GM12878 (cell line): ENCODE results near the gene DOCK7. TPM values are rescaled to one million over a fixed set of nuclear protein-coding genes. Genes with fewer than 3 reads are reported as not detected.

Experiments
- ATAC-seq: fragments of 200-7000 bp; cut with Tn5 transposase; 3 replicates; pipeline ENCODE4 v1.9.1; 2020; ENCODE audit warnings: mild to moderate bottlenecking, moderate library complexity
- BruUV-seq: library from RNA; stranded (reverse); fragments of 400-500 nt; replicated peaks from 2 replicates; lab custom pipeline; 2021; lab: Mats Ljungman, UMichigan
- CTCF ChIA-PET: fragments of 300-600 bp; sonication (Branson Sonifier 250); formaldehyde crosslinking; extraction: SDS; loops from one replicate; lab custom pipeline; 2021; ENCODE audit warnings: inconsistent platforms; lab: Yijun Ruan, JAX
- POLR2A ChIA-PET: fragments of 350-600 bp; formaldehyde crosslinking; extraction: SDS; loops from one replicate; lab custom pipeline; 2021; ENCODE audit warnings: inconsistent platforms; lab: Charles Lee
- RAD21 ChIA-PET: fragments of 300-600 bp; sonication (Branson Sonifier 250); formaldehyde crosslinking; loops from one replicate; lab custom pipeline; 2023; ENCODE audit warnings: antibody characterized with exemption; ENCODE audit not compliant: unreplicated experiment; lab: Charles Lee
- SMC1A ChIA-PET: fragments of 300-600 bp; sonication (Branson Sonifier 250); formaldehyde crosslinking; loops from one replicate; lab custom pipeline; 2023; ENCODE audit not compliant: unreplicated experiment, uncharacterized antibody; lab: Charles Lee
- DNase-seq: peaks from one replicate; pipeline ENCODE4 v3.0.0-alpha.2; 2011; ENCODE audit warnings: low read depth, low spot score
- FAIRE-seq: peaks from 3 replicates; lab custom pipeline; 2011; peaks lifted over from hg19 to GRCh38; lab: Jason Lieb, UNC
- H2AFZ ChIP-seq: 2 replicates; pipeline ENCODE4 v1.6.0; 2011; ENCODE audit warnings: low read depth, low read length, control low read depth; ENCODE audit not compliant: control insufficient read depth
- H3K27ac ChIP-seq: 2 replicates; pipeline ENCODE4 v1.5.1; 2011; ENCODE audit warnings: control low read depth; ENCODE audit not compliant: control insufficient read depth, insufficient read depth
- H3K27me3 ChIP-seq, 2 experiments: replicated peaks in 1 of 2; 2 replicates each; pipeline versions ENCODE4 v1.6.0 to v1.6.1; 2011; ENCODE audit warnings: low read length in 1 of 2; ENCODE audit not compliant: control insufficient read depth in 2 of 2, insufficient read depth in 2 of 2
- H3K36me3 ChIP-seq, 2 experiments: 2 replicates each; pipeline ENCODE4 v1.5.1; 2011; ENCODE audit warnings: low read length in 1 of 2; ENCODE audit not compliant: control insufficient read depth in 2 of 2, insufficient read depth in 2 of 2
- H3K4me1 ChIP-seq: 2 replicates; pipeline ENCODE4 v1.6.1; 2011; ENCODE audit warnings: mild to moderate bottlenecking, low read length, moderate library complexity, mixed read lengths; ENCODE audit not compliant: control insufficient read depth, insufficient read depth
- H3K4me2 ChIP-seq: 2 replicates; pipeline ENCODE4 v1.6.0; 2011; ENCODE audit warnings: control low read depth; ENCODE audit not compliant: control insufficient read depth, insufficient read depth
- H3K4me3 ChIP-seq: fragments of 200-600 bp; sonication (generic); 2 replicates; pipeline ENCODE4 v1.5.1; 2016
- H3K79me2 ChIP-seq: 2 replicates; pipeline ENCODE4 v1.6.0; 2011; ENCODE audit warnings: low read length; ENCODE audit not compliant: control insufficient read depth, insufficient read depth
- H3K9ac ChIP-seq: 2 replicates; pipeline ENCODE4 v1.8.0; 2011; ENCODE audit warnings: low read length, control low read depth, mixed read lengths; ENCODE audit not compliant: control insufficient read depth, insufficient read depth
- H3K9me3 ChIP-seq: replicated peaks from 3 replicates; pipeline ENCODE4 v1.5.1; 2011; ENCODE audit warnings: mild to moderate bottlenecking, low read length; ENCODE audit not compliant: control insufficient read depth, insufficient read depth
- H4K20me1 ChIP-seq: 2 replicates; pipeline ENCODE4 v1.6.0; 2011; ENCODE audit not compliant: control insufficient read depth, insufficient read depth
- BHLHE40 ChIP-seq, 2 experiments: fragments of 450-650 bp in 1 of 2; IDR thresholded peaks; 2 replicates each; pipeline ENCODE4 v1.6.1; 2011 to 2017; ENCODE audit warnings: low read depth in 2 of 2, borderline replicate concordance in 1 of 2, improper control_type of control experiment in 1 of 2, low read length in 1 of 2, mild to moderate bottlenecking in 1 of 2
- CEBPZ ChIP-seq: fragments of 150-350 bp; IDR thresholded peaks from 2 replicates; pipeline ENCODE4 v1.6.1; 2016; ENCODE audit warnings: low read depth, low read length
- HDAC6 ChIP-seq: fragments of 200-600 bp; sonication (generic); IDR thresholded peaks from one replicate; pipeline ENCODE4 v1.8.0; 2017; ENCODE audit warnings: antibody characterized with exemption; ENCODE audit not compliant: unreplicated experiment
- LARP7 ChIP-seq: fragments of 450-650 bp; IDR thresholded peaks from 2 replicates; pipeline ENCODE4 v1.6.1; 2017; ENCODE audit warnings: mild to moderate bottlenecking
- MTA3 ChIP-seq: IDR thresholded peaks from 2 replicates; pipeline ENCODE4 v1.6.1; 2012; ENCODE audit warnings: low read length, inconsistent platforms, borderline replicate concordance
- POLR2A ChIP-seq: IDR thresholded peaks from 2 replicates; pipeline ENCODE4 v1.6.1; 2011; ENCODE audit warnings: low read depth, mild to moderate bottlenecking, low read length
- SIX5 ChIP-seq: IDR thresholded peaks from 2 replicates; pipeline ENCODE4 v1.6.1; 2011; ENCODE audit warnings: mild to moderate bottlenecking, low read depth, low read length, moderate library complexity; ENCODE audit not compliant: severe bottlenecking
- SMC3 ChIP-seq: IDR thresholded peaks from 2 replicates; pipeline ENCODE4 v1.6.1; 2011; ENCODE audit warnings: low read length, improper control_type of control experiment, borderline replicate concordance
- TCF7 ChIP-seq: IDR thresholded peaks from 2 replicates; pipeline ENCODE4 v1.6.1; 2014; ENCODE audit warnings: antibody characterized with exemption, borderline replicate concordance
- ZNF274 ChIP-seq: IDR thresholded peaks from one replicate; pipeline ENCODE4 v1.8.0; 2011; ENCODE audit not compliant: insufficient read length, insufficient read depth
- ZZZ3 ChIP-seq: IDR thresholded peaks from 2 replicates; pipeline ENCODE4 v1.6.1; 2011; ENCODE audit warnings: low read depth; ENCODE audit not compliant: control insufficient read depth, insufficient read length
- in situ Hi-C: fragments of 300-500 bp; cut with MboI; formaldehyde crosslinking; loops from 9 replicates; pipeline ENCODE4 v1.14.3; 2018; ENCODE audit warnings: mixed read lengths
- intact Hi-C: fragments of 100-400 bp; cut with micrococcal nuclease; formaldehyde crosslinking; loops from one replicate; pipeline ENCODE4 v1.14.2; 2022; ENCODE audit not compliant: unreplicated experiment
- polyA plus RNA-seq, 11 experiments: library from polyadenylated mRNA; depleted of rRNA in 4 of 11; unstranded in 6 of 11; stranded (reverse) in 5 of 11; fragments of >200 nt; fragmentation: Nextera tagmentation in 4 of 11; fragmentation: Illumina TruSeq in 1 of 11; extraction: Ambion mirVana in 4 of 11; extraction: Trizol in 1 of 11; gene quantifications; 1 replicate in 1 of 11; 2 replicates in 10 of 11; pipeline versions ENCODE4 v1.2.1 to v1.2.3, GENCODE V29; 2011 to 2016; ENCODE audit warnings: inconsistent platforms in 2 of 11, missing spikeins in 2 of 11, low read depth in 1 of 11
- total RNA-seq, 4 experiments: library from RNA; depleted of rRNA in 3 of 4; stranded (reverse); fragments of >200 nt in 3 of 4; fragmentation: Illumina TruSeq in 1 of 4; extraction: Trizol in 1 of 4; gene quantifications; 2 replicates each; pipeline versions ENCODE4 v1.2.1 to v1.2.3, GENCODE V29; 2013 to 2021

The DOCK7 gene
- total and polyA plus RNA-seq, 10 of the 15 experiments (the other 5 are each of a cell fraction or from before 2014, with no cell fraction given) = 4.8 to 34.6 (median 26.9) TPM

- intact Hi-C loops = no loop called here
- FAIRE-seq = no peak
- H3K27me3 ChIP-seq = no peaks in the 10 kb centered on the region
- H3K27ac ChIP-seq = no peak overlapping the region
- TF ChIP-seq SMC3 (no peak), SIX5 (no peak), ZNF274 (no peak), LARP7 (no peak), BHLHE40 (IDR thresholded peaks at IDR 0.05; ENCODE audit: borderline replicate concordance in 1 of 2, low read depth in 2 of 2, low read length in 1 of 2) (no peak), TCF7 (no peak), POLR2A (no peak), ZZZ3 (no peak), HDAC6 (no peak), MTA3 (no peak), CEBPZ (no peak)
- H3K36me3 ChIP-seq = no peaks in the 10 kb centered on the region; a peak in 1 of 4 replicates
- SMC1A ChIA-PET = interaction anchor here (0.9 kb wide), 1 partner anchor 323 kb away, joined by 4 read pairs; no protein-coding TSS in a partner anchor
- no TSS peak for BruUV-seq
- CTCF ChIA-PET = interaction anchor here (0.6 kb wide), 2 partner anchors 71 to 111 kb away, joined by 3 to 5 read pairs; no protein-coding TSS in a partner anchor
- no peaks in the 10 kb centered on the region for H3K9me3 ChIP-seq
- no peaks in the 10 kb centered on the region for H3K4me1 ChIP-seq
- no peak overlapping the region for H3K9ac ChIP-seq
- RAD21 ChIA-PET = no interaction called here
- H3K79me2 ChIP-seq = no peaks in the 10 kb centered on the region
- ATAC-seq = no peak
- H3K4me3 ChIP-seq = no peak overlapping the region
- POLR2A ChIA-PET = no interaction called here
- in situ Hi-C loops = no loop called here
- no peak for DNase-seq
- H4K20me1 ChIP-seq = no peaks in the 10 kb centered on the region
- H2AFZ ChIP-seq = no peak overlapping the region
- H3K4me2 ChIP-seq = no peak overlapping the region
Observed at GRCh38 chr1:62467092-62467491, 221.1 kb downstream of the DOCK7 start.
